Bronchial epithelial cell (primary cell): ENCODE data around the gene SNX5. TPM values are rescaled to one million over a fixed set of nuclear protein-coding genes. Genes with fewer than 3 reads are reported as not detected.

Experiments used
- DNase-seq: peaks from one replicate; pipeline ENCODE4 v3.0.0-alpha.2; 2010; ENCODE audit warnings: low read depth
- FAIRE-seq: peaks from 2 replicates; lab custom pipeline; 2011; peaks lifted over from hg19 to GRCh38; lab: Jason Lieb, UNC
- H3K27me3 ChIP-seq: 2 replicates; pipeline ENCODE4 v1.5.1; 2011; ENCODE audit warnings: low read length; ENCODE audit not compliant: control insufficient read depth, insufficient read depth
- H3K36me3 ChIP-seq: 2 replicates; pipeline ENCODE4 v1.5.1; 2011; ENCODE audit warnings: low read length; ENCODE audit not compliant: control insufficient read depth, insufficient read depth
- H3K4me3 ChIP-seq: 2 replicates; pipeline ENCODE4 v1.5.1; 2011; ENCODE audit warnings: mild to moderate bottlenecking, low read depth, low read length, control low read depth
- CTCF ChIP-seq: IDR thresholded peaks from 2 replicates; pipeline ENCODE4 v1.5.1; 2011; ENCODE audit warnings: mild to moderate bottlenecking, moderate library complexity, low read length, control low read depth, inconsistent platforms; ENCODE audit not compliant: insufficient read depth, severe bottlenecking
- total RNA-seq: library from RNA; depleted of rRNA; stranded (reverse); fragments of >200 nt; gene quantifications from 2 replicates; pipeline ENCODE4 v1.2.1, GENCODE V29; 2014

The SNX5 gene
- total RNA-seq, result 96.5 and 152 TPM in 2 replicates

DNA sequence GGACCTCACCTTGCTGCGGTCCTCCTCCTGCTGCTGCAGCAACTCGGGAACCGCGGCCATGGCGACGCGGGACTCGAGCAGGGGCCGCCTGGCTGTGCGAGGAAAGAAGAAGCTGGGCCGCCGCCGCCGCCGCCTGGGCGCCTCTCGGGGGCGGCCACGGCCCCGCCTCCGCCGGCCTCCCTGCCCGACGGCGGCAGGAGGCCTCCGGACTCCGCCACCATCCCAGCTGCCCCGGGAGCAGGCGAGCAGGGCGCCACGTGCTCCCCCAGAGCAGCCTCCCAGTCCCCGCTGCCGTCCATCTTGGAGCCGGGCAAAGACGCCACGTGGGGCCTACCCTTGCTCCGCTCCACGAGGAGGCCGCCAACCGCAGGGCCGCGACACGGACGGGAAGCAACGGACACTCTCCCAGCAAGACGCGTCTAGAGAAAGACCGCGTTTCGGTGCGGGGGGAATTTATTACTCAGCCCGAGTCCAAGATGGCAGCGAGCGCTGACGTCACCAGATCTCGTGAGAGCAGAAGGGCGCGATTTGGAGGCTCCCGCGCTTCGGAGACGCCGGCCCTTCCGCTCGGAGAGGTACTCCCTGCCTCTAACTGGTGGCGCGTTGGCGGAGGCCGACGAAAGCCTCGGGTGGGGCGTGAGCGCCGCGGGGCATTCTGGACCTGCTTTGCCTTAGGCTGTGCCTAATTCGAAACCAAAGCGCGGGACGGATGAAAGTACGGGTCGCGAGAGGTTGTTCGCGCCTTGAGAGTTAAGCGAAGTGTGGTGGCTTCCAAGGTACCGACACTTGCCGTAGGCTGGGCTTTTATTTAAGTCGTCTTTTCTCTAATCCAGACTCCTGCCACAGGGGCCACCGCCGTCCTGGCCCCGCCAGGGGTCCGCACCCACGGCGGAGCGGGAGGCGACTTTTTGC lies at the start of gene SNX5, which contains the start of gene MGME1:
TSS of gene SNX5 (minus strand) at position 429 of the 912 bp plus-strand sequence. CDS start at position 60, 369 bp downstream.
TSS of gene MGME1 (plus strand) at position 653 of the 912 bp plus-strand sequence. CDS start 842 bp downstream, outside the sequence.
- FAIRE-seq (no peak), DNase-seq (peak; percentile 95)
- H3K27me3 ChIP-seq, result no peaks in the 10 kb centered on the region
- no peak for TF ChIP-seq CTCF
- H3K36me3 ChIP-seq, result no peaks in the 10 kb centered on the region
- peak within 1 kb of the TSS; percentile 93 for H3K4me3 ChIP-seq

DNA sequence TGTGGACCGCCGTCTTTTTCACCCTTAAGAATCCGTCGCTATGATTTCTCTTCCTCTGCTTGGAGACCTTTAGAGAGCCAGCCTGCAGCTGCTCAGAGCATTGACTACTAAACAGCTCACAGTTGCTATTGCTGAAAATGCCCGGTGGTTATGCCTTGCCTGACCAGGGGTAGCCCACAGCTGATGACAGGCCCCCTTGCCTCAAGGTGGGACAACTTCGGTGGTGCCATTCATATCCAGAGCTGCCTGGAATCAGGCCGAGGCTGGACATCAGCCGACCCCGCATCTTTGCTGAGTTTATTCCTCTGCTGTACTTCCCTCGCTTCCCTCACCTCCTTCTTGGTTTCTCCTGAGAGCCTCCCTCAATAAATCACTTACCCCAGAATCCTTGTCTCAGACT lies 49.5 kb upstream of the SNX5 start:
- DNase-seq, result no peak
- no peak for FAIRE-seq
- no peak for TF ChIP-seq CTCF
- no peak overlapping the region for H3K4me3 ChIP-seq
- no peaks in the 10 kb centered on the region for H3K27me3 ChIP-seq
- peaks cover 15% of the 10 kb centered on the region for H3K36me3 ChIP-seq

DNA sequence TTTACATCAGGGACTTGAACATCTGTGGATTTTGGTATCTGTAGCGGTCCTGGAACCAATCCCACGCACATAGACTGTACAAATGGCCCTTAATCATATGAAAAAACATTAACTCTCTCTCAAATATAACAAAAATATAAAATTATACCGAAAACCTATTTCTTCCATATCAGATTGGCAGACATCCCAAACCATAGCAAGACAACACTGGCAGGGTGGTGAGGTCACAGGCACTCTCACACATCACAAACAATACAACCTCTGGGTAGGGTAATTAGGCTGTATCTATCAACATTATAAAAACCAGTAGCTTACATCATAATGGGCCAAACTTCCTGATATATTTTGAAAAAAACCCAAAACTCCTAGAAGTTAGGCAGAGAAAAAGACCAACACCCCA lies 48.2 kb upstream of the SNX5 start:
- Histone ChIP-seq H3K36me3 (peaks cover 10% of the 10 kb centered on the region), H3K4me3 (no peak overlapping the region), H3K27me3 (no peaks in the 10 kb centered on the region)
- FAIRE-seq (no peak), DNase-seq (no peak)
- TF ChIP-seq CTCF, result no peak

- FAIRE-seq (no peak), DNase-seq (no peak)
- no peaks in the 10 kb centered on the region for H3K36me3 ChIP-seq
- no peak overlapping the region for H3K4me3 ChIP-seq
- no peaks in the 10 kb centered on the region for H3K27me3 ChIP-seq
- no peak for TF ChIP-seq CTCF
Observed at GRCh38 chr20:18014411-18014810, 45.8 kb upstream of the SNX5 start.

GRCh38 chr20:18012901-18013300 lies 44.3 kb upstream of the SNX5 start:
- FAIRE-seq, result no peak
- Histone ChIP-seq H3K36me3 (no peaks in the 10 kb centered on the region), H3K4me3 (no peak overlapping the region), H3K27me3 (no peaks in the 10 kb centered on the region)
- no peak for DNase-seq
- no peak for TF ChIP-seq CTCF
